Spleen (tissue), 11 donors: Measurements from ENCODE around the gene MYO18B. TPM values are rescaled to one million over a fixed set of nuclear protein-coding genes. Genes with fewer than 3 reads are reported as not detected.

Source experiments
- DNase-seq: peaks from one replicate; pipeline ENCODE4 v3.0.0-alpha.2; 2020
- H3K27ac ChIP-seq, 8 donors: fragments of 200-600 bp; sonication (generic) in 7 of 8; 1 replicate in 4 of 8; 2 replicates in 4 of 8; pipeline versions ENCODE4 v1.5.0 to v1.8.0; 2016 to 2021; ENCODE audit warnings: inconsistent platforms in 4 of 8, mild to moderate bottlenecking in 4 of 8, moderate library complexity in 1 of 8
- H3K27me3 ChIP-seq, 7 donors: fragments of 200-600 bp; sonication (generic) in 6 of 7; replicated peaks in 1 of 7; 1 replicate in 4 of 7; 2 replicates in 3 of 7; pipeline versions ENCODE4 v1.5.0 to v1.8.0; 2016 to 2021; ENCODE audit warnings: inconsistent platforms in 3 of 7, mild to moderate bottlenecking in 1 of 7
- H3K36me3 ChIP-seq, 6 donors: fragments of 200-600 bp; sonication (generic) in 5 of 6; 1 replicate in 4 of 6; 2 replicates in 2 of 6; pipeline versions ENCODE4 v1.5.0 to v1.8.0; 2016 to 2021; ENCODE audit warnings: inconsistent platforms in 2 of 6
- H3K4me1 ChIP-seq, 6 donors: fragments of 200-600 bp; sonication (generic) in 5 of 6; 1 replicate in 3 of 6; 2 replicates in 3 of 6; pipeline versions ENCODE4 v1.5.0 to v1.8.0; 2016 to 2021; ENCODE audit warnings: inconsistent platforms in 3 of 6
- H3K4me3 ChIP-seq, 8 donors: fragments of 200-600 bp; sonication (generic) in 7 of 8; 1 replicate in 4 of 8; 2 replicates in 4 of 8; pipeline versions ENCODE4 v1.5.0 to v1.8.0; 2016 to 2021; ENCODE audit warnings: inconsistent platforms in 4 of 8, mild to moderate bottlenecking in 4 of 8, moderate library complexity in 2 of 8
- H3K9me3 ChIP-seq, 8 donors: fragments of 200-600 bp; sonication (generic) in 7 of 8; 1 replicate in 4 of 8; 2 replicates in 4 of 8; pipeline versions ENCODE4 v1.5.0 to v1.8.0; 2016 to 2021; ENCODE audit warnings: inconsistent platforms in 4 of 8
- POLR2A ChIP-seq, 3 donors: fragments of 450-650 bp; IDR thresholded peaks; one replicate each; pipeline ENCODE4 v1.5.1; 2017; ENCODE audit warnings: antibody characterized with exemption in 3 of 3, mild to moderate bottlenecking in 1 of 3
- POLR2AphosphoS5 ChIP-seq, 3 donors: sonication (generic); formaldehyde crosslinking; IDR thresholded peaks; one replicate each; pipeline ENCODE4 v1.5.1; 2017; ENCODE audit warnings: antibody characterized with exemption in 3 of 3
- WGBS, 5 donors: extraction: QIAGEN DNeasy Blood & Tissue Kit in 3 of 5; methylation state at CpG; one replicate each; pipeline versions ENCODE4 v1.1.5 to v1.1.7; 2013 to 2018; 5-methylcytosine and 5-hydroxymethylcytosine counted together
- intact Hi-C: fragments of 100-400 bp; cut with DNase I; formaldehyde crosslinking; loops from one replicate; pipeline ENCODE4 v1.15.0; 2023; ENCODE audit warnings: low total_unique reads
- polyA plus RNA-seq, 3 donors: library from polyadenylated mRNA; stranded (reverse); fragments of 200-250 nt; gene quantifications; one replicate each; pipeline ENCODE4 v1.2.1, GENCODE V29; 2013
- total RNA-seq, 7 donors: library from RNA; depleted of rRNA in 3 of 7; stranded (reverse); fragments of >200 nt in 3 of 7; fragmentation: NEBNext Ultra II Directional in 4 of 7; extraction: Animal tissue kit (Norgen Biotek cat#: 25700) in 4 of 7; gene quantifications; one replicate each; pipeline versions ENCODE4 v1.1.0 to v1.2.1, GENCODE V29; 2016 to 2021
- TF ChIP-seq, protein P1 (sequence below), 11 experiments: fragments of 200-600 bp in 7 of 11; fragments of 450-650 bp in 4 of 11; sonication (generic) in 4 of 11; IDR thresholded peaks in 8 of 11; conservative IDR thresholded peaks in 3 of 11; 1 replicate in 7 of 11; 2 replicates in 4 of 11; pipeline versions ENCODE4 v1.4.0 to v1.8.0; 2016 to 2021; ENCODE audit warnings: antibody characterized with exemption in 11 of 11, inconsistent platforms in 4 of 11, mild to moderate bottlenecking in 1 of 11
- donor health status: healthy with polysubstance abuse.
- donor health status: DM: no; HTN: no; CAD: no; lungs with moderate emphysema.
- donor health status: DM: no; HTN: no; CAD: no.
- donor health status: Bipolar disorder and iron deficiency.
- donor health status: healthy.
- donor health status: DM: no; HTN: no; CAD: no.
- donor health status: DM: yes; HTN: yes; CAD: no.

MYO18B gene
- total and polyA plus RNA-seq, 10 donors: under 0.01 to 0.79 (median 0.12) TPM

DNA sequence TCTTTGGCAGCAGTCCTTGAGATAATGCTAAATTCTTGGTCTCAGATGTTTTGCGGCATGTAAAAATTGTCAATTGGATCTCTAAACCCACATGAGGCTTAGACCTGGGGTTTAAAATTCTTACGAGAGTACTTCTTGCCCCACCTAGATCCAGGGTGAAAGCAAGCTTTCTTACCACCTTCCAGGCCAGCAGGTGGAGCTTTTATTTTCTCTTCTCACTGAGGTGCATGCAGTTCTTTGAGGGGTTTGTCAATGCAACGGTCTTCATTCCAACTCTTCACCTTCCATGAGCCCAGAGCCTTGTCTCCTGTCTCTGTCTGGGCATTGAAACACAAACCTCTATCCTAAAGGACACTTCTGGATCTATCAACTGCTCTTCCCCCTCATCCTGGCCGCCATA lies 154.1 kb downstream of the MYO18B start:
- Histone ChIP-seq H3K36me3 (no peaks in the 10 kb centered on the region), H3K27me3 (peaks cover 0 to 39% (median 0%) of the 10 kb centered on the region in 7 donors), H3K9me3 (no peaks in the 10 kb centered on the region), H3K27ac (no peak overlapping the region), H3K4me1 (no peaks in the 10 kb centered on the region), H3K4me3 (no peak overlapping the region)
- WGBS, 5 donors: 62 to 71% (median 66%) methylated on average over 4 of the region's 4 CpGs
- TF ChIP-seq, protein P1, sequence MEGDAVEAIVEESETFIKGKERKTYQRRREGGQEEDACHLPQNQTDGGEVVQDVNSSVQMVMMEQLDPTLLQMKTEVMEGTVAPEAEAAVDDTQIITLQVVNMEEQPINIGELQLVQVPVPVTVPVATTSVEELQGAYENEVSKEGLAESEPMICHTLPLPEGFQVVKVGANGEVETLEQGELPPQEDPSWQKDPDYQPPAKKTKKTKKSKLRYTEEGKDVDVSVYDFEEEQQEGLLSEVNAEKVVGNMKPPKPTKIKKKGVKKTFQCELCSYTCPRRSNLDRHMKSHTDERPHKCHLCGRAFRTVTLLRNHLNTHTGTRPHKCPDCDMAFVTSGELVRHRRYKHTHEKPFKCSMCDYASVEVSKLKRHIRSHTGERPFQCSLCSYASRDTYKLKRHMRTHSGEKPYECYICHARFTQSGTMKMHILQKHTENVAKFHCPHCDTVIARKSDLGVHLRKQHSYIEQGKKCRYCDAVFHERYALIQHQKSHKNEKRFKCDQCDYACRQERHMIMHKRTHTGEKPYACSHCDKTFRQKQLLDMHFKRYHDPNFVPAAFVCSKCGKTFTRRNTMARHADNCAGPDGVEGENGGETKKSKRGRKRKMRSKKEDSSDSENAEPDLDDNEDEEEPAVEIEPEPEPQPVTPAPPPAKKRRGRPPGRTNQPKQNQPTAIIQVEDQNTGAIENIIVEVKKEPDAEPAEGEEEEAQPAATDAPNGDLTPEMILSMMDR (IDR thresholded peaks at IDR 0.05 in 8 of 11, conservative IDR thresholded peaks at IDR 0.05 in 3 of 11): no peak
- no peak for TF ChIP-seq POLR2AphosphoS5 (IDR thresholded peaks at IDR 0.05)
- TF ChIP-seq POLR2A (IDR thresholded peaks at IDR 0.05): no peak
- intact Hi-C loops: no loop called here
- no peak for DNase-seq

DNA sequence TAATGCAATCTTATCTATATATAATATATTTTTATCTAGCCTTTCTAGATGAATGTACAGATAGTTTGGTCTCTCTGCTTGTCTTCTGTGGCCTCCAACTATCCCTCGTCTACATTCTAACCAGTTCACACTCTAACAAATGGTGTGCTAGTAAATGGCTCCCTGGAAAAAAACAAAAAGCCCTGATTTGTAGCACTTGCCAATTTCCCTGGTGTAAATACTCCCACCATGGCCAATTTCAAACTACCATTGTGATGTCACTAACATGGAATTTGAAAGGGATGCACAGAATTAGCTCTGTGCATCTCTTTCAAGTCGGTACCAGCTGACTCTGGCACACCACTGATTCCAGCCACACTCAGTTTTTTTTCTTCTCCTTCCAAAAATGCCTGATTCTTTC lies 154.6 kb downstream of the MYO18B start:
- intact Hi-C loops: no loop called here

DNA sequence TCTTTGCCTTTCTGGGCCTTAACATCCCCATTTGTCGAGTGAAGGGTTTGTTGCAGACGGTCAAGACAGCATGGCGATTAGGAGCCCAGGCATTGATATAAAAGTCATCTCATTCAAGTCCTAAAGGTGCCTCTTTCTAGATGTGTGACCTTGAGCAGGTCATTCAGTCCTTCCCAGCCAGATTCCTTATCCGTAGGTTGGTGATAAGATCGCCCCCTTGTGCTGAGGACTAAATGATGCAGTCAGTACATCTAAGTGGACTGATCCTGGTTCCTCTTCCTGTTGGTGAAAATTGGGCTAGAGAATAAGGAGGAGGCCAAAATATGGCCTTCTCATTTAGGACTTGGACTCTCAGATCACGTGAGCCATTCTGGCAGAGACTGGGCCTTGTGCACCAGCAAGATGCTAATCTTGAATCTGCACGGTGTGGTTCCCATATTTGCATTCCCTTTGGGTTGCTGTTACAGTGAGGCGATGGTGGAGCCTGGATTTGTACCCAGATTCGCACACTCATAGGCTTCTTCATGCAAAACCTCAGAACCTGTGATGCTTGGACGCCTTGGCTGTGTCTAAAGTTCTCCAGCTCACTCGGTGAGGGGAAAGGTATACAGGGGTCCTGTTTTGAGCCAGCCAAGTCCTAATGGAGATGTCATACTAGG lies 156.8 kb downstream of the MYO18B start:
- Histone ChIP-seq H3K27me3 (peaks cover 0 to 33% (median 8%) of the 10 kb centered on the region in 7 donors), H3K9me3 (no peaks in the 10 kb centered on the region), H3K36me3 (no peaks in the 10 kb centered on the region), H3K4me1 (no peaks in the 10 kb centered on the region), H3K27ac (no peak overlapping the region), H3K4me3 (no peak overlapping the region)
- DNase-seq: no peak
- WGBS, 5 donors: 63 to 72% (median 67%) methylated on average over 10 to 11 of the region's 11 CpGs
- TF ChIP-seq, protein P1 (IDR thresholded peaks at IDR 0.05 in 8 of 11, conservative IDR thresholded peaks at IDR 0.05 in 3 of 11): no peak
- TF ChIP-seq POLR2AphosphoS5 (IDR thresholded peaks at IDR 0.05) (no peak), POLR2A (IDR thresholded peaks at IDR 0.05) (no peak)
- intact Hi-C loops: no loop called here

More for the DNA sequence above, 154.6 kb downstream of the MYO18B start:
- WGBS, 5 donors: 55 to 94% (median 80%) methylated on average over 2 of the region's 2 CpGs
- Histone ChIP-seq H3K27ac (no peak overlapping the region), H3K36me3 (no peaks in the 10 kb centered on the region), H3K9me3 (no peaks in the 10 kb centered on the region), H3K27me3 (peaks cover 0 to 36% (median 0%) of the 10 kb centered on the region in 7 donors), H3K4me3 (no peak overlapping the region), H3K4me1 (no peaks in the 10 kb centered on the region)
- TF ChIP-seq, protein P1 (IDR thresholded peaks at IDR 0.05 in 8 of 11, conservative IDR thresholded peaks at IDR 0.05 in 3 of 11): no peak
- TF ChIP-seq POLR2AphosphoS5 (IDR thresholded peaks at IDR 0.05): no peak
- DNase-seq: no peak

DNA sequence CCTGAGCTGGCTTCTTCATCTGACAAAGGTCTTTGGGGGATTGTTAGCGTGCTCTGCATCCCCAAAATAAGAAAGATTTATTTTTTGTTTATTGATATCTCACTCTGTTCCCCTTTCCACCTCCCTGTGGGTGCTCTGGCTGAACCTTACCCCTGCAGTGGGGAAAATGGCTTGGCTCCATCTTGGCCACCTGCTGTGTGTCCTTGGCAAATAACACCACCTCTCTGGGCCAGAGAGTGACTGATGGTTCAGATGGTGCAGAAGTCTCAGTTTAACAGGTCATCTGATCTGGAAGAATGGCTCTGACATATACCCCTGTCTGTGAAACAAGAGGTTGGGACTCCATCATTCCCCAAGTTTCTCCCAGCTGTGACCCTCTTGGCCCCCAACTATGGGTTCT lies 157.6 kb downstream of the MYO18B start:
- Histone ChIP-seq H3K36me3 (no peaks in the 10 kb centered on the region), H3K9me3 (no peaks in the 10 kb centered on the region), H3K27me3 (peaks cover 0 to 32% (median 10%) of the 10 kb centered on the region in 7 donors), H3K4me1 (no peaks in the 10 kb centered on the region), H3K27ac (no peak overlapping the region), H3K4me3 (no peak overlapping the region)
- TF ChIP-seq POLR2AphosphoS5 (IDR thresholded peaks at IDR 0.05): no peak
- TF ChIP-seq, protein P1 (IDR thresholded peaks at IDR 0.05 in 8 of 11, conservative IDR thresholded peaks at IDR 0.05 in 3 of 11): no peak
- TF ChIP-seq POLR2A (IDR thresholded peaks at IDR 0.05): no peak
- 58 to 86% (median 76%) methylated on average over 1 of the region's 1 CpG for WGBS, 5 donors
- no peak for DNase-seq
- intact Hi-C loops: no loop called here
